ENCODE data around the gene ZNF124. TPM values are rescaled to one million over a fixed set of nuclear protein-coding genes. Genes with fewer than 3 reads are reported as not detected.

The ZNF124 gene
- polyA plus RNA-seq, 1 of the 3 experiments (the other 2 are of a cell fraction) = 2.7 TPM

DNA sequence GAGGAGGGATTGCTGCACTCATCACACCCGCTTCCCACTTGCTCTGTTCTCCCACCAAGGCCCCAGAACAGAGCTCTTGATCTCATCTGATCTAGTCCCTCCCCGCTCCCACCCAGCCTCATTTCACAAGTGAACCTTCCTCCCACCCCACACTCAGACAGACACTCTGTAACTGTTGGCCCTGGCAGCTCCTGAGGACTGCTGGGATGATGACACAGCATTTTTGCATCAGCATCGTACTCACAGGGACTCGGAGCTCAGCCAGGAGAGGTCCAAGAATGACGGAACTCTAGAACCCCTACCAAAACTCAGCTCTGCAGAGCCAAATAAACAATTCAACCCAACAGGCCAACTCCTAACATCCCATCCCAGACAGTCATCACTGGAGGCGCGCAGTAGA, 11.2 kb upstream of the ZNF124 start:
- TF ChIP-seq EP300 (IDR thresholded peaks at IDR 0.05; ENCODE audit: borderline replicate concordance in 1 of 2, low read depth in 1 of 2, low read length in 1 of 2) = no peak
- no peak for TF ChIP-seq TAF1 (IDR thresholded peaks at IDR 0.05; ENCODE audit: borderline replicate concordance, low read depth, low read length)
- no peak for TF ChIP-seq SIN3A (IDR thresholded peaks at IDR 0.05; ENCODE audit: borderline replicate concordance, low read depth, low read length)
- TF ChIP-seq TEAD4 (IDR thresholded peaks at IDR 0.05; ENCODE audit: borderline replicate concordance, insufficient read depth) = no peak
- no peak for TF ChIP-seq GATA2 (CRISPR knock-in tag; IDR thresholded peaks at IDR 0.05)
- no peak for TF ChIP-seq SMC3 (IDR thresholded peaks at IDR 0.05; ENCODE audit: low read depth, low read length)
- TF ChIP-seq CHD2 (IDR thresholded peaks at IDR 0.05; ENCODE audit: low read length, partially characterized antibody) = no peak
- TF ChIP-seq RCOR1 (IDR thresholded peaks at IDR 0.05; ENCODE audit: low read length) = no peak
- no peak for TF ChIP-seq POLR2AphosphoS5 (IDR thresholded peaks at IDR 0.05; ENCODE audit: low read depth, low read length)
- no peak for TF ChIP-seq NFIC (IDR thresholded peaks at IDR 0.05; ENCODE audit: borderline replicate concordance)
- TF ChIP-seq, protein P1, sequence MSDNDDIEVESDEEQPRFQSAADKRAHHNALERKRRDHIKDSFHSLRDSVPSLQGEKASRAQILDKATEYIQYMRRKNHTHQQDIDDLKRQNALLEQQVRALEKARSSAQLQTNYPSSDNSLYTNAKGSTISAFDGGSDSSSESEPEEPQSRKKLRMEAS (IDR thresholded peaks at IDR 0.05; ENCODE audit: low read depth) = no peak
- TF ChIP-seq JUND (IDR thresholded peaks at IDR 0.05) = no peak

DNA sequence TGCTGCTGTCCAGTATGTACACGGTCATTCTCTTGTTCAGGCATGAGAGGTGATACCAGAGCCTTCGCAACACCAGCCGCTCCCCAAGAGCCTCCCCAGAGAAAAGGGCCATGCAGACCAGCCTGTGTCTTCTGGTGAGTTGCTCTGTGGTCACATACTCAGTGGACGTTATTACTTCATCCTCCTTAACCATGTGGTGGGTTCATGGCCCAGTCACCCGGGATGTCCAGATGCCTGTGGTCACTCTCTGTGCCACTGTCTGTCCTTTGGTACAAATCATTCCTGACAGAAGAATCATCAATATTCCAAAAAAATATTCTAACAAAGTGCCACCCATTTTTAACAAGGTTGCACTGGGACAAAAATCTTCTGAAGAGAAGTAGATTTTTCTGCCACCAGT, 8.8 kb upstream of the ZNF124 start:
- H3K9me2 ChIP-seq = no peaks in the 10 kb centered on the region
- no peak overlapping the region for H2AFZ ChIP-seq (ENCODE audit: low read depth)
- TF ChIP-seq, protein P2, sequence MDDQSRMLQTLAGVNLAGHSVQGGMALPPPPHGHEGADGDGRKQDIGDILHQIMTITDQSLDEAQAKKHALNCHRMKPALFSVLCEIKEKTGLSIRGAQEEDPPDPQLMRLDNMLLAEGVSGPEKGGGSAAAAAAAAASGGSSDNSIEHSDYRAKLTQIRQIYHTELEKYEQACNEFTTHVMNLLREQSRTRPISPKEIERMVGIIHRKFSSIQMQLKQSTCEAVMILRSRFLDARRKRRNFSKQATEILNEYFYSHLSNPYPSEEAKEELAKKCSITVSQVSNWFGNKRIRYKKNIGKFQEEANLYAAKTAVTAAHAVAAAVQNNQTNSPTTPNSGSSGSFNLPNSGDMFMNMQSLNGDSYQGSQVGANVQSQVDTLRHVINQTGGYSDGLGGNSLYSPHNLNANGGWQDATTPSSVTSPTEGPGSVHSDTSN (IDR thresholded peaks at IDR 0.05) = no peak
- TF ChIP-seq TEAD4 (IDR thresholded peaks at IDR 0.05; ENCODE audit: borderline replicate concordance, insufficient read depth) = no peak
- no peak for TF ChIP-seq FOSL2 (IDR thresholded peaks at IDR 0.05; ENCODE audit: borderline replicate concordance, low read depth)
- TF ChIP-seq NRF1 (IDR thresholded peaks at IDR 0.05; ENCODE audit: low read depth, low read length) = no peak
- no peak for TF ChIP-seq EZH2phosphoT487 (IDR thresholded peaks at IDR 0.05; ENCODE audit: borderline replicate concordance, low read depth)
- TF ChIP-seq MEF2A (IDR thresholded peaks at IDR 0.05; ENCODE audit: borderline replicate concordance, low read depth) = no peak
- TF ChIP-seq EP300 (IDR thresholded peaks at IDR 0.05; ENCODE audit: borderline replicate concordance in 1 of 2, low read depth in 1 of 2, low read length in 1 of 2) = no peak
- TF ChIP-seq, protein P3, sequence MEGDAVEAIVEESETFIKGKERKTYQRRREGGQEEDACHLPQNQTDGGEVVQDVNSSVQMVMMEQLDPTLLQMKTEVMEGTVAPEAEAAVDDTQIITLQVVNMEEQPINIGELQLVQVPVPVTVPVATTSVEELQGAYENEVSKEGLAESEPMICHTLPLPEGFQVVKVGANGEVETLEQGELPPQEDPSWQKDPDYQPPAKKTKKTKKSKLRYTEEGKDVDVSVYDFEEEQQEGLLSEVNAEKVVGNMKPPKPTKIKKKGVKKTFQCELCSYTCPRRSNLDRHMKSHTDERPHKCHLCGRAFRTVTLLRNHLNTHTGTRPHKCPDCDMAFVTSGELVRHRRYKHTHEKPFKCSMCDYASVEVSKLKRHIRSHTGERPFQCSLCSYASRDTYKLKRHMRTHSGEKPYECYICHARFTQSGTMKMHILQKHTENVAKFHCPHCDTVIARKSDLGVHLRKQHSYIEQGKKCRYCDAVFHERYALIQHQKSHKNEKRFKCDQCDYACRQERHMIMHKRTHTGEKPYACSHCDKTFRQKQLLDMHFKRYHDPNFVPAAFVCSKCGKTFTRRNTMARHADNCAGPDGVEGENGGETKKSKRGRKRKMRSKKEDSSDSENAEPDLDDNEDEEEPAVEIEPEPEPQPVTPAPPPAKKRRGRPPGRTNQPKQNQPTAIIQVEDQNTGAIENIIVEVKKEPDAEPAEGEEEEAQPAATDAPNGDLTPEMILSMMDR (IDR thresholded peaks at IDR 0.05) = no peak
- TF ChIP-seq RXRA (IDR thresholded peaks at IDR 0.05; ENCODE audit: borderline replicate concordance, low read depth) = no peak
- no peak for TF ChIP-seq FOXM1 (IDR thresholded peaks at IDR 0.05; ENCODE audit: low read depth)
- H3K4me1 ChIP-seq (ENCODE audit: control insufficient read depth in 1 of 2, insufficient read depth in 2 of 2, low read depth in 1 of 2, low read length in 1 of 2) = no peaks in the 10 kb centered on the region; a peak in 1 of 4 replicates
- no peaks in the 10 kb centered on the region for H3K79me2 ChIP-seq (ENCODE audit: insufficient read depth)
- 57% methylated on average over 5 of the region's 5 CpGs for WGBS (ENCODE audit: low lambda C conversion rate)
- DNase-seq = no peak
- H3K27me3 ChIP-seq (ENCODE audit: insufficient read depth) = no peaks in the 10 kb centered on the region
- no peak overlapping the region for H3K9ac ChIP-seq
- no peak overlapping the region for H3K4me3 ChIP-seq (ENCODE audit: low read depth in 2 of 2, low read length in 1 of 2)
- no peak overlapping the region for H3K27ac ChIP-seq (ENCODE audit: low read depth in 2 of 2, low read length in 1 of 2)
- CTCF ChIA-PET = interaction anchor here (1.0 kb wide), 1 partner anchor 9 kb away, joined by 3 read pairs; no protein-coding TSS in a partner anchor
- H3K4me2 ChIP-seq = no peak overlapping the region
- peaks cover 0 to 2% of the 10 kb centered on the region in 2 experiments for H3K36me3 ChIP-seq (replicated peaks in 1 of 2; ENCODE audit: control insufficient read depth in 1 of 2, insufficient read depth in 2 of 2, low read length in 1 of 2)
- H3K9me3 ChIP-seq = no peaks in the 10 kb centered on the region; the same call in 1 of the 2 replicates
- H3F3A ChIP-seq (replicated peaks; ENCODE audit: insufficient read depth) = no peaks in the 10 kb centered on the region
- POLR2A ChIA-PET = no interaction called here
- no peaks in the 10 kb centered on the region for H4K20me1 ChIP-seq (ENCODE audit: insufficient read depth)

More for the DNA sequence above, 11.2 kb upstream of the ZNF124 start:
- no peak overlapping the region for H3K4me2 ChIP-seq
- ChIA-PET CTCF (no interaction called here), POLR2A (no interaction called here)
- H3K27me3 ChIP-seq (ENCODE audit: insufficient read depth) = no peaks in the 10 kb centered on the region
- peaks cover 6 to 20% of the 10 kb centered on the region in 2 experiments for H3K36me3 ChIP-seq (replicated peaks in 1 of 2; ENCODE audit: control insufficient read depth in 1 of 2, insufficient read depth in 2 of 2, low read length in 1 of 2)
- H3K9me3 ChIP-seq = peaks cover 14% of the 10 kb centered on the region
- H3F3A ChIP-seq (replicated peaks; ENCODE audit: insufficient read depth) = no peaks in the 10 kb centered on the region
- H4K20me1 ChIP-seq (ENCODE audit: insufficient read depth) = no peaks in the 10 kb centered on the region
- H3K9ac ChIP-seq = no peak overlapping the region
- no peaks in the 10 kb centered on the region for H3K79me2 ChIP-seq (ENCODE audit: insufficient read depth)
- H3K4me1 ChIP-seq (ENCODE audit: control insufficient read depth in 1 of 2, insufficient read depth in 2 of 2, low read depth in 1 of 2, low read length in 1 of 2) = no peaks in the 10 kb centered on the region; a peak in 1 of 4 replicates
- H3K9me2 ChIP-seq = 0 out of 2 replicates have a peak, but pooled peaks cover 2% of the 10 kb centered on the region
- no peak for DNase-seq
- no peak overlapping the region for H3K27ac ChIP-seq (ENCODE audit: low read depth in 2 of 2, low read length in 1 of 2)
- WGBS (ENCODE audit: low lambda C conversion rate) = 86% methylated on average over 7 of the region's 7 CpGs
- H2AFZ ChIP-seq (ENCODE audit: low read depth) = no peak overlapping the region
- no peak overlapping the region for H3K4me3 ChIP-seq (ENCODE audit: low read depth in 2 of 2, low read length in 1 of 2)

Measured in SK-N-SH (cell line).